ENCODE data around the gene CACNB1.

The CACNB1 gene

DNA sequence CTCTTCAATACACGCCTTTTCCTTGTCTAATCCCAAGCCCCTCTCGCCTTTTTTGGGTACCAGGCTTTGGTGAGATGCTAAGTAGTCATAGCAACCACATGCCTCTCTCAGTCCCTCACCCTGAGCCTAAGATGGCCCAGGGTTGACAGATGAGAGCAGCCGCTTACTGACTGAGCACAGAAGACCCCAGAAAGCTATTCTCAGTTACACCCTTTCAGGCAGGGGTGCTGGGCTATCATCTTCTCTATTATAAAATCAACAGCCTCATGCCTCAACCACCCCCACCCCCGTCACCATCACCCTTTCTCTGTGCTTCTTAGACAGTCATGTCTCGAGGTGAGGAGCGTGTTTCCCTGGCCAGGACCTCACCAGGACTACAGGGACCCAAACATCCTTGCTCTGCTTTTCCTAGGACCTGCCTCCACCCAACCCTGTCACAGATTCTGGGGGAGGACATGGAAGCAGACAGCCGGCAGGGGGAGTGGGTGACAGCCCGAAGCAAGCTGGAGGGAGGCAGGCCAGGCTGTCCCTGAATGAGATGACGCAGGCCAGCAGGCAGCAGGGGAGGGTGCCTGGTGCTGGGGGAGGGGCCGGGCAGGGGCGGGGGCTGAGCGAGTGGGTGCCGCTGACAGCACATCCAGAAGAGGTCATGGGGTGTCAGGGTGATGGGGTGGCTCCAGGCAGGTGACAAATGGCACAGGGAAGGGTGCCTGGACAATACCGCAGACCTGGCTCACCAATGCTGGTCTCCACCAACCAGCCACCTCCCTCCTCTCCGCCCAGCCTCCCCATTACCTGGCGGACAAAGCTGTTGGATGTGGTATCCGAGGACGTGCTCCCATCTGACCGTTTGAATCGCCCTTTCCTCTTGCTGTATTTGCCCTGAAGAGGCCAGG is 3.1 kb downstream of the CACNB1 start (continued):
- TF ChIP-seq ATF2 (tag by site-specific recombination; IDR thresholded peaks at IDR 0.05; ENCODE audit: low read depth) (peak; percentile 22; the same call in 1 of the 2 replicates), ZNF792 (tag by site-specific recombination; IDR thresholded peaks at IDR 0.05) (no peak), ZSCAN23 (tag by site-specific recombination; IDR thresholded peaks at IDR 0.05) (no peak), ZBTB26 (tag by site-specific recombination; optimal IDR thresholded peaks at IDR 0.05) (no peak), ZNF335 (tag by site-specific recombination; conservative IDR thresholded peaks at IDR 0.05) (0 out of 2 replicates have a peak, but pooled peaks have one; percentile 24), ZNF248 (tag by site-specific recombination; IDR thresholded peaks at IDR 0.05) (no peak), ZFP69B (tag by site-specific recombination; IDR thresholded peaks at IDR 0.05) (no peak), PRDM1 (tag by site-specific recombination; IDR thresholded peaks at IDR 0.05) (no peak), ZNF155 (tag by site-specific recombination; IDR thresholded peaks at IDR 0.05) (no peak), GLIS1 (tag by site-specific recombination; IDR thresholded peaks at IDR 0.05) (peak; percentile 52), ZNF426 (tag by site-specific recombination; IDR thresholded peaks at IDR 0.05) (no peak), ZNF133 (tag by site-specific recombination; IDR thresholded peaks at IDR 0.05) (no peak), SP7 (tag by site-specific recombination; IDR thresholded peaks at IDR 0.05) (peak; percentile 42), ZBTB21 (tag by site-specific recombination; IDR thresholded peaks at IDR 0.05) (peak; percentile 34; the same call in 1 of the 2 replicates), ZNF223 (tag by site-specific recombination; IDR thresholded peaks at IDR 0.05) (no peak), ZNF146 (tag by site-specific recombination; IDR thresholded peaks at IDR 0.05) (no peak), ZNF629 (tag by site-specific recombination; IDR thresholded peaks at IDR 0.05) (peak; percentile 68), ZNF423 (tag by site-specific recombination; IDR thresholded peaks at IDR 0.05) (peak; percentile 57; the same call in 1 of the 2 replicates), ZNF23 (tag by site-specific recombination; IDR thresholded peaks at IDR 0.05; ENCODE audit: borderline replicate concordance) (no peak), TRIM28 (IDR thresholded peaks at IDR 0.05; ENCODE audit: borderline replicate concordance, low read length) (no peak), ZNF398 (tag by site-specific recombination; IDR thresholded peaks at IDR 0.05) (peak; percentile 71), MZF1 (tag by site-specific recombination; IDR thresholded peaks at IDR 0.05; ENCODE audit: borderline replicate concordance) (no peak), HOXD13 (CRISPR knock-in tag; IDR thresholded peaks at IDR 0.05; ENCODE audit: borderline replicate concordance) (no peak), ZNF157 (tag by site-specific recombination; IDR thresholded peaks at IDR 0.05) (no peak), KLF7 (tag by site-specific recombination; IDR thresholded peaks at IDR 0.05; ENCODE audit: borderline replicate concordance) (0 out of 2 replicates have a peak, but pooled peaks have one; percentile 28), ZNF16 (tag by site-specific recombination; IDR thresholded peaks at IDR 0.05; ENCODE audit: low read depth) (no peak), KLF9 (tag by site-specific recombination; IDR thresholded peaks at IDR 0.05; ENCODE audit: low read depth) (peak; percentile 61; the same call in 1 of the 2 replicates)
- TF ChIP-seq, protein P1, sequence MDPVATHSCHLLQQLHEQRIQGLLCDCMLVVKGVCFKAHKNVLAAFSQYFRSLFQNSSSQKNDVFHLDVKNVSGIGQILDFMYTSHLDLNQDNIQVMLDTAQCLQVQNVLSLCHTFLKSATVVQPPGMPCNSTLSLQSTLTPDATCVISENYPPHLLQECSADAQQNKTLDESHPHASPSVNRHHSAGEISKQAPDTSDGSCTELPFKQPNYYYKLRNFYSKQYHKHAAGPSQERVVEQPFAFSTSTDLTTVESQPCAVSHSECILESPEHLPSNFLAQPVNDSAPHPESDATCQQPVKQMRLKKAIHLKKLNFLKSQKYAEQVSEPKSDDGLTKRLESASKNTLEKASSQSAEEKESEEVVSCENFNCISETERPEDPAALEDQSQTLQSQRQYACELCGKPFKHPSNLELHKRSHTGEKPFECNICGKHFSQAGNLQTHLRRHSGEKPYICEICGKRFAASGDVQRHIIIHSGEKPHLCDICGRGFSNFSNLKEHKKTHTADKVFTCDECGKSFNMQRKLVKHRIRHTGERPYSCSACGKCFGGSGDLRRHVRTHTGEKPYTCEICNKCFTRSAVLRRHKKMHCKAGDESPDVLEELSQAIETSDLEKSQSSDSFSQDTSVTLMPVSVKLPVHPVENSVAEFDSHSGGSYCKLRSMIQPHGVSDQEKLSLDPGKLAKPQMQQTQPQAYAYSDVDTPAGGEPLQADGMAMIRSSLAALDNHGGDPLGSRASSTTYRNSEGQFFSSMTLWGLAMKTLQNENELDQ (tag by site-specific recombination; IDR thresholded peaks at IDR 0.05; ENCODE audit: low read depth), result no peak
- TF ChIP-seq, protein P2, sequence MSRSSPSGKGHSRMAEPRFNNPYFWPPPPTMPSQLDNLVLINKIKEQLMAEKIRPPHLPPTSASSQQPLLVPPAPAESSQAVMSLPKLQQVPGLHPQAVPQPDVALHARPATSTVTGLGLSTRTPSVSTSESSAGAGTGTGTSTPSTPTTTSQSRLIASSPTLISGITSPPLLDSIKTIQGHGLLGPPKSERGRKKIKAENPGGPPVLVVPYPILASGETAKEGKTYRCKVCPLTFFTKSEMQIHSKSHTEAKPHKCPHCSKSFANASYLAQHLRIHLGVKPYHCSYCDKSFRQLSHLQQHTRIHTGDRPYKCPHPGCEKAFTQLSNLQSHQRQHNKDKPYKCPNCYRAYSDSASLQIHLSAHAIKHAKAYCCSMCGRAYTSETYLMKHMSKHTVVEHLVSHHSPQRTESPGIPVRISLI (tag by site-specific recombination; IDR thresholded peaks at IDR 0.05), result no peak
- TF ChIP-seq, protein P3, sequence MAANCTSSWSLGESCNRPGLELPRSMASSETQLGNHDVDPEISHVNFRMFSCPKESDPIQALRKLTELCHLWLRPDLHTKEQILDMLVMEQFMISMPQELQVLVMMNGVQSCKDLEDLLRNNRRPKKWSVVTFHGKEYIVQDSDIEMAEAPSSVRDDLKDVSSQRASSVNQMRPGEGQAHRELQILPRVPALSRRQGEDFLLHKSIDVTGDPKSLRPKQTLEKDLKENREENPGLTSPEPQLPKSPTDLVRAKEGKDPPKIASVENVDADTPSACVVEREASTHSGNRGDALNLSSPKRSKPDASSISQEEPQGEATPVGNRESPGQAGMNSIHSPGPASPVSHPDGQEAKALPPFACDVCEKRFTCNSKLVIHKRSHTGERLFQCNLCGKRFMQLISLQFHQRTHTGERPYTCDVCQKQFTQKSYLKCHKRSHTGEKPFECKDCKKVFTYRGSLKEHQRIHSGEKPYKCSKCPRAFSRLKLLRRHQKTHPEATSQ (tag by site-specific recombination; IDR thresholded peaks at IDR 0.05), result no peak

All from HEK293 (cell line).